ENCODE measurements around the gene TEX2. TPM values are rescaled to one million over a fixed set of nuclear protein-coding genes. Genes with fewer than 3 reads are reported as not detected.

The TEX2 gene
- total and polyA plus RNA-seq, 2 experiments from 2014 or later, result 18.7 to 23.5 TPM

DNA sequence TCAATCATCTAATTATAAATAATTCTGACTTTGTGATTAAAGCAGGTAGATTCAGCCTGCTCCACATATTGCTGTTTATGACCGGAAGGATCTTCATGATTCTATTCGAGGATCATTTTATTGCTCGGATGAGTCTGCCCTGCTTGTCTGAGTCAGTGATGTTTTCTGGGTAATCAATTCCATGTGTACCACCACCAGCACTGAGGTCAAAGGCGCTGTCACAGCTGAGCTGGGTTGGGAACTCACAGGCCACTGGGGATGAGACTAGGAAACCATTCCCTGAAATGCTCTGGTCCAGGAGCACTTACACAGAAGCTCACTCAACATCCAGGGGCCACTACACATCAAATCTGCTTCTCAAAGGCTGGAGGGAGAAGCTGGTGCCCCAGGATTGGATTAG, 102.7 kb downstream of the TEX2 start:
- TF ChIP-seq CTCF (IDR thresholded peaks at IDR 0.05; ENCODE audit: low read depth, low read length), result no peak
- Histone ChIP-seq H3K27ac (no peak overlapping the region), H3K9me3 (ENCODE audit: low read depth) (no peaks in the 10 kb centered on the region), H3K27me3 (no peaks in the 10 kb centered on the region), H3K4me3 (no peak overlapping the region), H3K4me1 (ENCODE audit: low read depth) (peaks cover 18% of the 10 kb centered on the region), H3K36me3 (no peaks in the 10 kb centered on the region)
- no peak for DNase-seq (ENCODE audit: low read depth in 1 of 2, low spot score in 1 of 2)

DNA sequence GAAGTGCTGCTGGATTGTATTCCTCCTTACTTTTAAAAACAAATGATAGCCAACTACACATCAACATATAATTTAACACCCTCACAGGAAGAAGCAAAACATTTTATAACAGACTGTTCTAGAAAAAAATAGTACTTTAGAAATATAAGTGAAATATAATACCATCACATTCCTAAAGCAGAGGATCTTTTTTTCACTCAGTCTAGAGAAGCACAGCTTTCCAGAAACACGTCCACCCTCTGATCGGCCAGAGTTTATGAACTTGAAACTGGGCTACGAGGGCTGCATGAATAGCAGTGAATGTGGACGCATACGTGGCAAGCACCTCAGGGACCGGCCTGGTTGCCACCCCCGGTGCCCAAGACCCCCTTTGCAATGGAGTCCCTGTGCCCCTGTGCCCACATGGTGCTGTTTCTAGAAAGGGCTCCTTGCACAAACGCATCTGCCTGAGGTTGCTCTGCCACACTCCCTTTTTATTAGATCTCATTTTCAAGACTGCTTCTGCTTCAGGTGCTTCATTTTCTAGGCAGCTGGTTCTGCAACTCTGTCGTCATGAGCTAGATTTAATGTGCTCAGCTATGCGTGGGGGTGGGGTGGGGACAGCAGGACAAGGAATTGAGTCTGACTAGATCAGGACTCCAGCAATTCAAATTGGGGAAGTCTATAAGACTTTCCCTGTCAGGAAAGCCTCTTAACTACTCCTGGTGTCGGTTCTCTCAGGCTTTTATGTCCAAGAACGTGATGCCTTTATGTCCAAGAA, 104.0 kb downstream of the TEX2 start:
- Histone ChIP-seq H3K27ac (no peak overlapping the region), H3K4me1 (ENCODE audit: low read depth) (peaks cover 18% of the 10 kb centered on the region), H3K36me3 (no peaks in the 10 kb centered on the region), H3K9me3 (ENCODE audit: low read depth) (no peaks in the 10 kb centered on the region), H3K27me3 (no peaks in the 10 kb centered on the region), H3K4me3 (no peak overlapping the region)
- no peak for DNase-seq (ENCODE audit: low read depth in 1 of 2, low spot score in 1 of 2)
- TF ChIP-seq CTCF (IDR thresholded peaks at IDR 0.05; ENCODE audit: low read depth, low read length), result no peak

GRCh38 chr17:64158406-64158805, 104.7 kb downstream of the TEX2 start:
- peaks cover 2% of the 10 kb centered on the region for H3K36me3 ChIP-seq
- TF ChIP-seq CTCF (IDR thresholded peaks at IDR 0.05; ENCODE audit: low read depth, low read length), result no peak
- H3K27me3 ChIP-seq, result no peaks in the 10 kb centered on the region
- peaks cover 18% of the 10 kb centered on the region for H3K4me1 ChIP-seq (ENCODE audit: low read depth)
- no peaks in the 10 kb centered on the region for H3K9me3 ChIP-seq (ENCODE audit: low read depth)
- DNase-seq (ENCODE audit: low read depth in 1 of 2, low spot score in 1 of 2), result no peak
- H3K27ac ChIP-seq, result no peak overlapping the region
- H3K4me3 ChIP-seq, result no peak overlapping the region

DNA sequence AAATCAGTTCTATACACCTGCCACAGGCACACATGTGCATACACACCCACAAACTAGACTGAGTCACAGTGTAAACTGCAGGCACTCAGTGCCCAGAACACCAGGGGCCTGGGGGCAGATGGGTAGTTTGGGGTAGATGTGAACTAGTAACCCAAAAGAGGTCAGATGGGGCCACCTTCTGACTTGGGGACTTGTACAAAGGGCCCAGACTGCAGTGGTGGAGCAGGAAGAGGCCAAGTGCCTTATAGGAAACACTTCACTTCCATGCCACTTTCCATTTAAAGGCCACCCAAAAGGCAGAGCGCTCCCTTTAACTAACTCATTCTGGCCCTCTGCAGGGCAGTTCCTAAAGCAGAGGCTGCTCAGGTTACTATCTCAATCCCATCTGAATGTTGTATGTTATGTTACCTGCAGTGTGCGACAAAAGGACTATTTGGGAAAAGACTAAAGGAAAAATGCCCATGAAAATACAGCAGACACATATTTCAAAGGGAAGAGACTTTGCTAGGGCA, 105.3 kb downstream of the TEX2 start:
- Histone ChIP-seq H3K27me3 (no peaks in the 10 kb centered on the region), H3K4me1 (ENCODE audit: low read depth) (peaks cover 21% of the 10 kb centered on the region), H3K4me3 (no peak overlapping the region), H3K9me3 (ENCODE audit: low read depth) (no peaks in the 10 kb centered on the region), H3K27ac (no peak overlapping the region), H3K36me3 (peaks cover 3% of the 10 kb centered on the region)
- no peak for DNase-seq (ENCODE audit: low read depth in 1 of 2, low spot score in 1 of 2)
- TF ChIP-seq CTCF (IDR thresholded peaks at IDR 0.05; ENCODE audit: low read depth, low read length), result no peak

GRCh38 chr17:64156670-64157069, 106.4 kb downstream of the TEX2 start:
- Histone ChIP-seq H3K27me3 (no peaks in the 10 kb centered on the region), H3K36me3 (peaks cover 3% of the 10 kb centered on the region), H3K4me1 (ENCODE audit: low read depth) (peaks cover 31% of the 10 kb centered on the region), H3K4me3 (no peak overlapping the region), H3K9me3 (ENCODE audit: low read depth) (no peaks in the 10 kb centered on the region), H3K27ac (no peak overlapping the region)
- DNase-seq (ENCODE audit: low read depth in 1 of 2, low spot score in 1 of 2), result no peak
- TF ChIP-seq CTCF (IDR thresholded peaks at IDR 0.05; ENCODE audit: low read depth, low read length), result no peak

Measured in cardiac muscle cell (in vitro differentiated cells and primary cell).